GM23248 (cell line): ENCODE measurements around the gene PPP4R1.

Experiments
- EZH2 ChIP-seq: fragments of 200-600 bp; sonication (generic); IDR thresholded peaks from 2 replicates; pipeline ENCODE4 v1.6.1; 2018; ENCODE audit warnings: antibody characterized with exemption, mild to moderate bottlenecking; ENCODE audit not compliant: insufficient read depth, poor library complexity, severe bottlenecking
- EZH2phosphoT487 ChIP-seq: fragments of 200-600 bp; sonication (generic); IDR thresholded peaks from 2 replicates; pipeline ENCODE4 v1.6.1; 2018; ENCODE audit warnings: antibody characterized with exemption, moderate library complexity, mild to moderate bottlenecking, low read depth; ENCODE audit not compliant: insufficient read depth

GRCh38 chr18:9619056-9619455 is 4.7 kb upstream of the PPP4R1 start:
- TF ChIP-seq EZH2 (no peak), EZH2phosphoT487 (no peak)
